Brain pericyte (primary cell): ENCODE data around the gene SMYD1.

ENCODE experiments used
- DNase-seq: peaks from one replicate; pipeline ENCODE4 v3.0.0-alpha.2; 2012; ENCODE audit warnings: low read depth, low spot score

SMYD1 gene

DNA sequence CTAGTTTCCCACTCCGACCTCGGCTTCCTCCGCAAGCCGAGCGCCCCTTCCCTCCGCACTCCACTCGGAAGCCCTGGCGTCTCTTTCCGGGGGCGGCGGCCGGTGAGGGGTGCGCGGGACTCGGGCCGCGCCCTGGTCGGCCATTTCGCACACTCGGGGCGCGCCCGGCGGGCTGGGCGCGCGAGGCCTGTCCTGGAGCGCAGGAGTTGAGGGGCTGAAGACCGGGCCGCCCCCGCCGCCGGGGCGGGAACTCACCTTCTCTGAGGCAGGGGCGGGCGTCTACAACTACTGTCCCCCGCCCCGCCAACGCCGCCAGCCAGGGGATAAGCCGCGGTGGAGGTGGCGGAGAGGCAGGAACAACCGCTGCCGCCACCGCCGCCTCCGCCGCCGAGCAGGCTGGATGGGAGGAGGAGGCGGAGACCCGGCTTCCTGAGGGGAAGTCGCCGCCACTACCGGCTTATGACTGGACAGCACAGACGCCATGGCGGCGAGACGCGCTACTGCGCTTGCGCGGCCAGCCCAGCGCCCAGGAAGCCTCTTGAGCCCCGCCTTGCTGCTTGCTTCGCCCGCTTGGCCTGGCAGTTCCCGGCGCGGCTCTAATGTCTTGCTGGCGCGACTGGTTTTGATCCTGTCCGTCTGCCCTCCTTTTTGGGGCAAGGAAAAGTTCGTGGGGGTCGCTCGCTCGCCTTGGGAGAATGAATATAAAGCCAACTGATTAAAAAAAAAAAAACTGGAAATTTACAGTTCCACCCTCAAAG is 12.1 kb upstream of the SMYD1 start, which contains the start of gene KRCC1:
TSS of gene KRCC1 (minus strand) at position 413 of the 758 bp plus-strand sequence. CDS start 27,220 bp downstream, outside the sequence.
- peak; percentile 91 for DNase-seq

DNA sequence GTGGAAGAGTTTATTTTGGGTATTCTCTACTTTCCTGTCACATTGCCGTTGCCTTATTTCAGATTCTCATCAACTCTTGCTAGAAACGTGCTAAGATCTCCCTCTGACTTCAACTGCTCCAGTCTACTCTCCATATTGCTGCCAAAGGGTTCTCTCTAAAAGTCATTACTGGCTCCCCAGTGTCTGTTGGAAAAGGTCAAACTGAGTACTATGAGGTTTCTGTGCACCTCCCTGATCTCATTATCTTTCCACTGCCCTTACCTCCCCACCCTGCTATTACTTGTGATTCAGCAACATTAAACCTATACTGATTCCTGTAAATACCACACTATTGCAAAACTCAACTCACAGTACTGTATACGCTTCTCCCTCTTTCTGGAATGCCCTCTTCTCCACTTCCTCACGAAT is 10.2 kb upstream of the SMYD1 start:
- DNase-seq = no peak

- no peak for DNase-seq
Measured at GRCh38 chr2:88058191-88058590, 9.4 kb upstream of the SMYD1 start.

DNA sequence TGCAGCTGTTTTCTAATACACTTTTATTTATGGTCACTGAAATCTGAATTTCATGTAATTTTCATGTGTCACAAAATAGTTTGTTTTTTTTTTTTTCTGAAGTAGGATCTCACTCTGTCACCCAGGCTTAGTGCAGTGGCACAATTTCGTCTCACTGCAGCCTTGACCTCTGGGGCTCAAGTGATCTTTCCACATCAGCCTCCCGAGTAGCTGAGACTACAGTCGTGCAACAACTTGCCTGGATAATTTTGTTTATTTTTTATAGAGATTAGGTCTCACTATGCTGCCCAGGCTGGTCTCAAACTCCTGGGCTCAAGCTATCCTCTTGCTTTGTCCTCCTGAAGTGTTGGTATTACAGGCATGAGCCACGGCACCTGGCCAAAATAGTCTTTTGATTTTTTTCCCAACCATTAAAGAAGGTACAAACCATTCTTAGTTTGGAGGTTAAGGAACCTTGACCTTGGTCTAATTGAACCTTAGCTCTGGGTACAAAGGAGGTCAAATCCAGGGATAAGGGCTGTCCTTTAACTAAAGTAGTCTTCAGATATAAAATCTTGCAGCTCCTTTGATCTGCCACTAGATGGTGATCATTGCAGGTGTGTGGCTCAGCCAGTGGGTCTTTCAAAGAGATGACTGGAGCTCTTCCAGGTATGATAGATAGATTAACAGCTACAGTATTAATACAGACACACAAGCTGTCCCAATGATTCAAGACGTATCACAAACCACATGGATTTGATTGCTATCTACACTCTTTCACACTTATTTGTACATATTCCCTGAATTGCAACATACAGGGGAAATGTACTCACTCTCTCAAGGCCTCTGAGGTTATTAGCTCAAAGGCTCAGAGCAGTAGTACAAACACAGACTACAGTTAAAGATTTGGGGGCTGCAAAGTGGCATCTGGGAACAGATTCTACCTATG is 7.4 kb upstream of the SMYD1 start:
- no peak for DNase-seq

GRCh38 chr2:88060907-88061275 is 6.7 kb upstream of the SMYD1 start:
- DNase-seq = no peak

DNA sequence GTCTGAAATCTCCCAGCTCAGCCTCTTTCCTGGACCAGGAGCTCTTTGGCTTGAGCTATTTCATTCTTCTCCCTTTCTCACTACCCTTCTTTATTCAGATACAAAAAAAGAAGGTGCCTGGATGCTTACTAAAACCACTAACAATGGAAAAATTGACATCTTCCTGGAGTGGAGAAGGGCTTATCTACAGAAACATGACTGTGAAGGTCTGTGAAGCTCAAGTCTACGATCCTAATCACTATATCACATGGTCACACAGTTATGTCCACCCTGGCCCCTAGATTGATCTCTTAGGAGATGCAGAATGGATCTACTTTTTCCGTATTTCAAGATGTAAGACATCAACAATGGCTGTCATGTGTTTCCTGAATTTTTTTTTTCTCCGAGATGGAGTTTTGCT is 6.3 kb upstream of the SMYD1 start:
- DNase-seq = no peak

DNA sequence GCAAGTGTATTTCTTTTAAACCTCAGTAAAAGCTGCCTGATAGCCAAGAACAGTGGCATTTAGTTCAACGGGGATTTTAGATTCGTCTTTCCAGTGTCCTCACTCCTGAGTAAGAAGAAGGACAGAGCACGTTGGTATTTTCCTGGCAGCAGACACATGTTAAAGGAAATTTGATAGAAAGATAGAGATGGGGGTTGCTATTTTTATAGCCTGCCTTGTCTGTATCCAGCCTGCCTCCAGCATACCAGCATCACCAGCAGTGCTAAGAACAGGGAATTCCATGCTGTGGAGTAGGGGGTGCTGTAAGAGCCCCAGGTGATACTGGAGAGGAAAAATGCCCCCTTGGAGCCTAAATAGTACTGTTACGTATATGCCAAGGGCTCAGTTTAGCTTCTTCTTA is 1.1 kb upstream of the SMYD1 start:
- no peak for DNase-seq

DNA sequence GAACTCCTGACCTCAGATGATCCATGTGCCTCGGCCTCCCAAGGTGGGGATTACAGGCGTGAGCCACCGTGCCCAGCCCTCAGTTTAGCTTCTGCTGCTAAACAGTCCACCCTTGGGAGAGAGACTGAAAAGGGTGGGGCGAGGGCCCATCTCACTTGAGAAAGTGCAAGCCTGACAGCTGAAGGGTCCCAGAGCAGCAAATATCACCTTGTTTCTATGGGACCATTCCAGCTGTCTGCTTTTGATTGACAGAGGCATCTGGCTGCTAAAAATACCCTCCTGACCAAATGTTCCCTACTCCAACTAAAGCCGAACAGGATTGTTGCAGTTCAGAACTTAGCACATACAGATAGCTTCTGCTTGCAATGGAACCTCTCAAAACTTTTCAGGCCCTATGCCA is 436 bp upstream of the SMYD1 start:
- DNase-seq = no peak

GRCh38 chr2:88068044-88068443 is 419 bp downstream of the SMYD1 start:
- DNase-seq = no peak

- no peak for DNase-seq
Measured at GRCh38 chr2:88069117-88069516, 1.5 kb downstream of the SMYD1 start.

DNA sequence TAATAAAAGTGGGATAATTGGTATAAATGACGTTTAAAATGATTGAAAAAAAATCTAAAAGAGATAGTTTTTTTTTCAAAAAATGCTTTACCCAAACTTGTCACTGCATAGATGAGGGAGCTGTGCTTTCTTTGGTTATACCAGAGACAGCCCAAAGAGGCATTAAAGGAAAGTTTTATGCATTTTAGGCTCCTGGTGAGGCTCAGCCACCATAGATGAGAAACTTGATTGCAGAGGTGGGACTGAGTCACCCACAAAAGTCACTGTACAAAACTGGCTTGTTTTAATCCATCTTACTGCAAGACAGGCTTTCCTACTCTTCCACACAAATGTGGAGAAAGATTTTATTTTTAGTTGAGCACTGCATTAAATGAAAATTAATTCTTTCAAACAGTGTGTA is 2.4 kb downstream of the SMYD1 start:
- no peak for DNase-seq

DNA sequence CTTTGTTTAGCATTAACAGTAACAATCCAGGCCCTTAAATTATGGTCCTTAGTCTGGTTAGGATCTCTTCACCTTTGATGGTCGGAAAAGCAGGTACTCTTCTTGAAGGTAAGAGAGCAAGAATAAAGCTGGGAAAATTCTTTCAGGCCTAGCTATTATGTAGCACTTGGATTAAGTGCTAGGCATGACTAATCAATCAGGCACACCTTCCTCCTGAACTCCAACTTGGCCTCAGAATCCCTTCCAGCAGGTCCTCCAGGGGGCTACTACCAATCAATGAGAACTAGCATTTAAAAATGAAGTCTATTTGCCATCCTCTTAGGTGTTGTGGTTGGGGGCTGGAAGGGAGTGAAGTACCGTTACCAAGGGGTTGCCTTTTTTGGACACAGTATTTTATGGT is 3.7 kb downstream of the SMYD1 start:
- DNase-seq = no peak

DNA sequence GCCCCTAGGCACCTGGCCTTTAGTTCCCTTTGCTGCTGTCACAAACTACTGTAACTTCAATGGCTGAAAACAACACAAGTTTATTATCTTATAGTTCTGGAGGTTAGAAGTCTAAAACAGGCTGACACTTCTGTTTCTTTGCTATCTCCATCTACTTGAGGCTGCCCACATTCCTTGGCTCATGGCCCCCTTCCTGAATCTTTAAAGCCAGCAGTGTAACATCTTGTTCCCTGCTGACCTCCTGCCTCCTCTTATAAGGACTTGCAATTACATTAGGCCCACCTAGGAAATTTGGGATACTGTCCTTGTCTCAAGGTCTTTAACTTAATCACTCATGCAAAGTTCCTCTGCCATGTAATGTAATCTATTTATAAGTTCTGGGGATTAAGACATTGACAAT is 6.5 kb downstream of the SMYD1 start:
- no peak for DNase-seq

DNA sequence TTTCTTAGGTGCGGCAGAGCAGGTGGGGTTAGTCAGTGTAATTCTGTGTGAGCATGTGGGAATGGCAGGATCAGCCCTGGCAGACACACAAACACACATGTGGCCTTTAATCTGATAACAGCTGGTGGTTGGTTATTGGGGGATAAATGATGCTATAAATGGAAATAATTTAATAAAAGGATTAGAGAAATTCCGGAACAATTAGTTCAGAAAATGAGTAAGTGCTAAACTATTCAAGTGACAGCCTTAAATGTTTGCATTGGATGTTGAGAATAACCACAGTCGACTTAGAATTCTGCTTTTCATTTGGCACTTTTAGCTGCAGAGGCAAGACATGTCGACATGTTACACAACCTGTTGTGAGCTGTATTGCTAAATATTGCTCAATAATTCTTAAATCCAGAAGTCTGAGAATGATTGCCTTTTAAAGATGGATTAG is 7.2 kb downstream of the SMYD1 start:
- DNase-seq = no peak

- DNase-seq = no peak
Measured at GRCh38 chr2:88077080-88077479, 9.5 kb downstream of the SMYD1 start.

DNA sequence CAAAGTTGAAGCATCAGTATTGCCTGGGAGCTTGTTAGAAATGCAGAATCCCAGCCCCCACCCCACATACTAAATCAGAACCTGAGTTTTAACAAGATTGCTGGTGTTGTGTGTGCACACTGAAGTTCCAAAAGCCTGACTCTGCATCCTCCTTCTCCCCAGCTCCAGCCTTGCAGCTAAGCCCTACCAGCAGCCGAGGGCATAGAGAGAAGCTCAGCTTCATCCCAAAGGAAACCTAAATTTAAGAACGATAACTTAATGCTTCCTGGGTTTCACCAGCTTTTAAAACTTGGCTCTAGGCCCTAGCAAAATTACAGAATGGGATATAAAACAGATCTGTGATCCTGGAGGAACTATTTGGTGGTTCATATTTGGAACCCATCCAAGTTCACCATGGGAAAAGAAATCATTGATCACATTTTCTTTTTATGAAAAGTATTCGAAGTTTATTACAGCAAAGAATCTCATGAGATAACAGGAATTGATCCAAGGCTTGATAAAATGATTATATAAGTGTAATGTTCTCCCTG is 11.1 kb downstream of the SMYD1 start:
- DNase-seq = no peak

GRCh38 chr2:88080545-88080944 is 12.9 kb downstream of the SMYD1 start:
- DNase-seq = no peak

GRCh38 chr2:88081924-88082608 is 14.4 kb downstream of the SMYD1 start:
- no peak for DNase-seq

GRCh38 chr2:88082781-88083180 is 15.2 kb downstream of the SMYD1 start:
- no peak for DNase-seq

DNA sequence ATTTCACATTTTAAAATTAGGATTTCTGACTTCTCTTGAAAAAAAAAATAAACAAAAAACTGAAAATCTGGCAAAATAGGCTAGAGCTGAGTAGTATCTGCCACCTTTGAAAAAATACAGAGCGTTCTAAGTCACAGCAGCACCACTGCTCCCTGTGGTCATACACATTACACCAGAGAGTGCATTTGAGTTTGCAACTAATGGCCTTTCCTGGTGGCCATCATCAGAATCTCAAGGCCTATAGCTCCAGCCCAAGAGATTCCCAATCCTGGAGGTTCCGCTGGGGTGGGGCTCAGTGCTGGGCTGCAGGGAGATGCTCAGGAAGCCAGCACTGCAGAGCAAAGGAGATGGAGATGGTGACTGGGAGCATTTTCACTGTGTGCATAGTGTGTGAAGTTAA is 17.5 kb downstream of the SMYD1 start:
- DNase-seq = no peak

DNA sequence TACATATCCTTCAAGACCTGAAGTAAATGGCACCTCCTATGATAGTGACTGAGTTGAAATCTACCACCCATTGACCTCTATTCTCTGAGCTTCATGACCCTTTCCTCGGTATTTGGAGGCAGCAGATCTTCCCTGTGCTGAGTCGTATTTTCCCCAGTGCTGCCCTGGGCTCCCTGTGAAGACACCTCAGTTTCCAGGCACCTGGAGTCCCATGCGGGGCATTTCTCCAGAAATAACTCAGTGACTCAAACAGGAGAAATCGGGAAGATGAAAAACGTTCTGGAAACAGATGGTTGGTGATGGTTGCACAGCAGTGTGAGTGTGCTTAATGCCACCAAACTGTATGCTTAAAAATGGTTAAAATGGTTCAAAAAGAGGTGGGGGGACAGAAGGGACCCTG is 18.0 kb downstream of the SMYD1 start:
- no peak for DNase-seq

GRCh38 chr2:88086401-88086800 is 18.8 kb downstream of the SMYD1 start:
- DNase-seq = no peak
